Activated T-helper 2 cell treated with anti-CD3 and anti-CD28 coated beads, Interferon-gamma antibody, Interleukin-2, Interleukin-4, amounts not matched to agents 10 μg/mL and 5 μg/mL and 100 μg/mL, durations not matched to agents 14 hours and 24 hours and 36 hours (primary cell): ENCODE results near the gene PSMC3. TPM values are rescaled to one million over a fixed set of nuclear protein-coding genes. Genes with fewer than 3 reads are reported as not detected.

Experiments
- DNase-seq: peaks from one replicate; pipeline ENCODE4 v3.0.0; 2021; ENCODE audit warnings: low spot score
- H3K27ac Mint-ChIP-seq: one replicate; pipeline ENCODE4 v1.8.0; 2021; ENCODE audit warnings: mixed read lengths
- H3K27me3 Mint-ChIP-seq: one replicate; pipeline ENCODE4 v1.8.0; 2021; ENCODE audit warnings: low read depth, mixed read lengths
- H3K36me3 Mint-ChIP-seq: one replicate; pipeline ENCODE4 v1.8.0; 2021; ENCODE audit warnings: low read depth, mixed read lengths
- H3K4me1 Mint-ChIP-seq: one replicate; pipeline ENCODE4 v1.8.0; 2021; ENCODE audit warnings: low read depth, mixed read lengths
- H3K4me3 Mint-ChIP-seq: one replicate; pipeline ENCODE4 v1.8.0; 2021; ENCODE audit warnings: low read depth, mild to moderate bottlenecking, moderate library complexity, mixed read lengths
- H3K9me3 Mint-ChIP-seq: one replicate; pipeline ENCODE4 v1.8.0; 2021; ENCODE audit warnings: mixed read lengths
- intact Hi-C: fragments of 100-400 bp; cut with micrococcal nuclease; formaldehyde crosslinking; loops from one replicate; pipeline ENCODE4 v1.15.1; 2023
- total RNA-seq: library from RNA; stranded (reverse); gene quantifications from 2 replicates; pipeline ENCODE4 v1.2.3, GENCODE V29; 2022

The PSMC3 gene
- total RNA-seq, 1 donor from 2014 or later = 219 TPM

DNA sequence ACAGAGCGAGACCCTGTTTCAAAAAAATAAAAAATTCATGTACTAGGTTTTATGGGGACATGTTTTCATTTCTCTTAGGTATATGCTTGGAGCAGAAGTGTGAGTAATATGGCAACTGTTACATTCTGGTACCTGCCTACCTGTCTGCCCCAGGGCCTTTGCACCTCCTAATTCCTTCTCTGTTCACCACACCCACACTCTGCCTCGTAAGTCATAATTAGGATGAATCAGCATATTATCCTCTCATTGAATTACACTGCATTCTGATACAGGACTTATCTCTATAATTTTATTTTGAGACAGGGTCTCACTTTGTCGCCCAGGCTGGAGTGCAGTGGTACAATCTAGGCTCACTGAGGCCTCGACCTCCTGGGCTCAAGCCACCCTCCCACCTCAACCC is 25.8 kb upstream of the PSMC3 start:
- H3K4me1 Mint-ChIP-seq = peaks cover 4% of the 10 kb centered on the region
- intact Hi-C loops = no loop called here
- no peak overlapping the region for H3K4me3 Mint-ChIP-seq
- H3K36me3 Mint-ChIP-seq = no peaks in the 10 kb centered on the region
- H3K27ac Mint-ChIP-seq = no peak overlapping the region
- H3K9me3 Mint-ChIP-seq = no peaks in the 10 kb centered on the region
- no peaks in the 10 kb centered on the region for H3K27me3 Mint-ChIP-seq
- no peak for DNase-seq

DNA sequence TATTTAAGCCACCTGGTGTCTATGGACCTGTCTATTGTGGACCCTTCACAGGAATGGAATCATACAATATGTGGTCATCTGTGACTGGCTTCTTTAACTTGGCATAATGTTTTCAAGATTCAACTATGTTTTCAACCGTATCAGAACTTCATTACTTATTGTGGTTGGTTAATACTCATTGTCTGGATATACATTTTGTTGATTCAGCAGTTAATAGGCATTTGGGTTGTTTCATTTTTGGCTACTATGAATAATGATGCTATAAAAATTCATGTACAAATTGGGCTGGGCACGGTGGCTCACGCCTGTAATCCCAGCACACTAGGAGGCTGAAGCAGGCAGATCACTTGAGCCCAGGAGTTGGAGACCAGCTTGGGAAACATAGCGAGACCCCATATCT is 25.2 kb upstream of the PSMC3 start:
- Mint-ChIP-seq H3K4me1 (peaks cover 4% of the 10 kb centered on the region), H3K9me3 (no peaks in the 10 kb centered on the region), H3K27me3 (no peaks in the 10 kb centered on the region), H3K27ac (no peak overlapping the region), H3K36me3 (no peaks in the 10 kb centered on the region), H3K4me3 (no peak overlapping the region)
- intact Hi-C loops = no loop called here
- DNase-seq = no peak

DNA sequence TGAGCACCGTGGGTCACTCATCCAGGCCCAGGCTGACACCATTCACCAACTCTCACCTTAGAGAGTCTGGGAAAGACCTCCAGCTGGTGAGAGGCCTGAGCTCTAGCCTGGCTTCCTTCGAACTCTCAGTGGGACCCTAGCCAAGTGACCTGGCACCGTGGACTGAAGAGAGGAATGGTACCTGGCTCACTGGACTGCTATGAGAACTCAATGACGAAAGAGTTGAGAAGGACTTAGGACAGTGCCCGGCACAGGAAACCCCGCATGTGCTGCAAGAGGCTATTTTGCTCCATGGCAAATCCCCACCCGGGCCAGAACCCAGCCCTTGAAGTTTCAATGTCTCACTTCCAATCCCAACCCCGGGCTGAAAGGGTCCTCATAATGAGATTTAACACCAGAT is 23.3 kb upstream of the PSMC3 start:
- intact Hi-C loops = no loop called here
- Mint-ChIP-seq H3K36me3 (no peaks in the 10 kb centered on the region), H3K4me3 (no peak overlapping the region)

DNA sequence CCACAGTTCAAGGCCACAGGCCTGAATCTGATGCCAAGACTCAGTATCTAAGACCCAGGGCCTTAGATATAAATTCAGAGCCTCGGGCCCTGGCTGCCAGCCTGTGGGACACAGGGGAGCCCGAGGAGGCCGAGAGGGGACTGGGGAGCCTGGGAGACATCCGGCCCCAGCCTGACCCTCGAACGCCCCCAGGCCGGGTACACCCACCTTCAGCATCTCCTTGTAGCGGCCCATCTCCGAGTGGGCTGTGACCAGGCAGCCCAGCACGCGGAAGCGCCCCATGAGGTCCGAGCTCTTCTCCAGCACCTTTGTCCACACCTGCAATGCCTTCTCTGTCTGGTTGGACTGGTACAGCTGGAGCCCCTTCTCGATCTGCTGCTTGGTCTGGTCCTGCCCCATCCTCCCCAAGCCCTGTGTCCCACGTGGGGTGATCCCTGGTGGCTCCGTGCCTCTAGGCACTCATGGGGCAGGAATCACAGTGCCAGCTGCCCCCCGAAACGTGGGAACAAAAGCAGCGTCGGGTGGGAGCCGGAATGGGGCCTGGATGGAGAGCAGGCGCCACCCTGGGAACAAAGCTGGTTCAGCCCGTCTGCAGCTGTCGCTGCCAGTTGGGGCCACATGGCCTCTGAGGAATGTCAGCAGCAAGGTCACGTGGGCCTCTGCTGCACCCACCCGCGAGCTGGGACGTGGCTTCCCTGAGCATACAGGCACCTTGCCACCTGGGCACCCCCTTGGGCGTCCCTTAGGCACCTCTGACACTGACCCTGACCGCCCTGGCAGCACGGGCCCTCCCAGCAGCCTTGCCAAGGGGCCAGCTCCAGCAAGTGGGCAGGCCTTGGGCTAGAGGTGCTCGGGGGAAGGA is 22.6 kb upstream of the PSMC3 start, which contains the start of gene RAPSN:
Gene RAPSN, minus strand, starts transcription at position 571 of the 862 bp plus-strand sequence. Its CDS starts 172 bp downstream, at position 399.
- Mint-ChIP-seq H3K9me3 (no peaks in the 10 kb centered on the region), H3K27me3 (no peaks in the 10 kb centered on the region), H3K4me1 (no peaks in the 10 kb centered on the region), H3K4me3 (no peak within 1 kb of the TSS), H3K36me3 (no peaks in the 10 kb centered on the region), H3K27ac (no peak within 1 kb of the TSS)
- DNase-seq = no peak
- intact Hi-C loops = no loop called here

More for the DNA sequence above, 23.3 kb upstream of the PSMC3 start:
- H3K4me1 Mint-ChIP-seq = peaks cover 4% of the 10 kb centered on the region
- H3K9me3 Mint-ChIP-seq = no peaks in the 10 kb centered on the region
- H3K27ac Mint-ChIP-seq = no peak overlapping the region
- DNase-seq = no peak
- no peaks in the 10 kb centered on the region for H3K27me3 Mint-ChIP-seq

DNA sequence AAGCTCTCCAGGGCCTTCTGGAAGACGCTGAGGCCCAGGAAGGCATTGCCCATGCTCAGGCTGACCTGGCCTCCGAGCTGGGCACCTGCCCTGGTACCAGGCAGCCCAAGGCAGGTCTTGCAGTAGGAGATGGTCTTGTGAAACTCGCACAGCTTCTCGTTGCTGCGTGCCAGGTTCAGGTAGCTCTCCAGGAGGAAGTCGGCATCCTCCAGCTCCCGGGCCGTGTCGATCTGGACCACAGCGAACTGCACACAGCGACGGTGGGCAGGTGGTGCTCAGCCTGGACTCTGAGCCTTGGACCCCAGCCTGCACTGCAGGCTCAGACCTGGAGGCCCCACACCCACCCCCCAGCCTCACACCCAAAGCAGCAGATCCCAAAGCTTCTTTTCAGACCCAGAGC is 21.7 kb upstream of the PSMC3 start:
- no peaks in the 10 kb centered on the region for H3K9me3 Mint-ChIP-seq
- DNase-seq = no peak

DNA sequence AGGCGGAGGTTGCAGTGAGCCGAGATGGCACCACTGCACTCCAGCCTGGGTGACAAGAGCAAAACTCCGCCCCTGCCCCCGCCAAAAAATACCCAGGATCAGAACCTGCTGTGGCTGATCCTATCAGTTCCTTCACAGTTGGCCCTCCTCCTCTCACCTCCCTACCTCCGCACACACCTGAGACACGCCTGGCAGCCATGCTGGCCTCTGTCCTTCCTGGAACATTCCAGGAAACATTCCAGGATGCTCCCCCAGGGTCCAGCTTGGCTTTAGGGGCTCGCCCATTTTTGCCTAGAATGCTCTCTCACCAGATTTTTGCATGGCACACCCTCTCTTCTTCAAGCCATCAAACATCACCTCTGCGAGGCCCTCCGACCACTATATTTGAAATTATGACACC is 20.6 kb upstream of the PSMC3 start:
- intact Hi-C loops = no loop called here
- DNase-seq = no peak
- Mint-ChIP-seq H3K4me1 (no peaks in the 10 kb centered on the region), H3K27me3 (no peaks in the 10 kb centered on the region), H3K27ac (no peak overlapping the region), H3K4me3 (no peak overlapping the region), H3K36me3 (no peaks in the 10 kb centered on the region), H3K9me3 (no peaks in the 10 kb centered on the region)

More for the DNA sequence above, 21.7 kb upstream of the PSMC3 start:
- no peaks in the 10 kb centered on the region for H3K4me1 Mint-ChIP-seq
- H3K36me3 Mint-ChIP-seq = no peaks in the 10 kb centered on the region
- intact Hi-C loops = no loop called here
- H3K27ac Mint-ChIP-seq = no peak overlapping the region
- no peaks in the 10 kb centered on the region for H3K27me3 Mint-ChIP-seq
- no peak overlapping the region for H3K4me3 Mint-ChIP-seq

DNA sequence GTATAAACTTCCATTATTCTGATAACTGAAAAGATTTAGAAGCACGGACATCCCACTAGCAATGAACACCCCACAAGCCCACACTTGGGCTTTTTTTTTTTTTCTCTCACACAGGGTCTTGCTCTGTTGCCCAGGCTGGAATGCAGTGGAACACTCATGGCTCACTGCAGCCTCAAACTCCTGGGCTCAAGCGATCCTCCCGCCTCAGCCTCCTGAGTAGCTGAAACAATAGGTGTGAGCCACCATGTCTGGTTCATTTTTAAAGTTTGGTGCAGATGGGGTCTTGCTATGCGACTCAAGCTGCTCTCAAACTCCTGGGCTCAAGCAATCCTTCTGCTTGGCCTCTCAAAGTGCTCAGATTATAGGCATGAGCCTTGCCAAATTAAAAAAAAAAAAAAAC is 19.6 kb upstream of the PSMC3 start:
- DNase-seq = no peak
- Mint-ChIP-seq H3K9me3 (no peaks in the 10 kb centered on the region), H3K4me1 (no peaks in the 10 kb centered on the region), H3K27me3 (no peaks in the 10 kb centered on the region), H3K4me3 (no peak overlapping the region), H3K36me3 (no peaks in the 10 kb centered on the region), H3K27ac (no peak overlapping the region)
- intact Hi-C loops = no loop called here

DNA sequence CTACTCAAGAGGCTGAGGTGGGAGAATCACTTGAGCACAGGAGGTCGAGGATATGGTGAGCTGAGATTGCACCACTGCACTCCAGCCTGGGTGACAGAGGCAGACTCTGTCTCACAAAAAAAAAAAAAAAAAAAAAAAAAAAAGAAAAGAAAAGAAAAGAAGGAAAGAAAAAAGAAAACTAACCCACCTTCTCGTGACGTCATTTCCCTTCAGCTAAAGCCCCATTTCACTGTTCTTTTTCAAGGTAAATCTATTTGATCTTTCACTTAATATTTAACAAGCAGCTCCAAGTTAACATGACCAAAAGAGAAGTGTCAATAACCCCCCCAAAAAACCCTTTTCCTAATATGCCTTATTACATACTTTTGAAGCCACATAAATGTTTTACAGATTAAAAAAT is 17.6 kb upstream of the PSMC3 start:
- Mint-ChIP-seq H3K4me3 (no peak overlapping the region), H3K4me1 (no peaks in the 10 kb centered on the region), H3K36me3 (no peaks in the 10 kb centered on the region), H3K27me3 (no peaks in the 10 kb centered on the region), H3K9me3 (no peaks in the 10 kb centered on the region), H3K27ac (no peak overlapping the region)
- DNase-seq = no peak
- intact Hi-C loops = no loop called here

DNA sequence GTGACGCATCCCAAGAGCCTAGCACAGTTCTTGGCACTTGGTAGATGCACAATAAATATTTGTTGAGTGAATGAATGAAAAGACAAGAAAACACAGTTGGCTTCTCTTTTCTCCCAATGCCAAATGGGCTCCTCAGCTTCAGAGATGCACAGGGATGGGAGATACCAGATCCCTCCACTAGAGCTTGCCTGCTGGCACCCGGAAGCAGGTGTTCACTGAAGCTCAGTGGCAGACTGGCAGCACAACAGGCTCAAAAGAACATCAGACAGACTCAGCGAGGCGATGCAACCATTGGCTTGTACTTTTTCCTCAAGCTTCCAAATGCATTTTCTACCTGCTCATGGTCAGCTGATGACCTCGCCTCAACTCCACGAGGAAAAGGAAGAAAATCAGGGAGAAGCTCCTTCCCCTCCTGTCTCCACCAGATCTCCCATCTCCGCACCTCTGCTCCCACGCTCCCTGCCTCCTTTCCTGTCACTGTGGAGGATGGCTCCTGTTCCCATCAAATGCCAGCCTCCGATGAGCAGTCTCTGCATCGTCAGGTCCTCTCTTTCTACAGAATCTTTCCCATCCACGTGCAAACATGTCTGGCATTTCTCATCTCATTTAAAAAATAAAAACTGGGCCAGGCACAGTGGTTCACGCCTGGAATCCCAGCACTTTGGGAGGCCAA is 16.9 kb upstream of the PSMC3 start:
- Mint-ChIP-seq H3K36me3 (no peaks in the 10 kb centered on the region), H3K27me3 (no peaks in the 10 kb centered on the region), H3K4me1 (no peaks in the 10 kb centered on the region), H3K9me3 (no peaks in the 10 kb centered on the region), H3K4me3 (no peak overlapping the region), H3K27ac (no peak overlapping the region)
- intact Hi-C loops = no loop called here
- no peak for DNase-seq

DNA sequence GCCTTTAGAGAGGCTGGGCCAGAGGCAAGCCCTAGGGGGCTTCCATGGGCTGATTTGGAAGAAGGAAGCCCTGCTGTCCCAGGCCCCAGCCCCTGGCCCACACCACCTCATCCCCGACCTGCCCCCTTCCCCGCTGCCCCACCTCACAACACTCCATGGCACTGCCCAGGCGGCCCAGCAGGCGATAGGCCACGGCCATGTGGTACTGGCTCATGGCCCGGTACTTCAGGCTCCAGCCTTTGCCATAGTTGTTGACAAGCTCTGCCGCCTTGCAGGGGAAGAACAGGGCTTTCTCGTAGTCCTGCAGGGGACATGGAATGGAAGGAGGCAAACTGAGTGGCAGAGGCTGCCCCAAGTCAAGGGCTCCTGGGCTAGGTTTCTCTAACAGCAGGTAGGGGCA is 16.3 kb upstream of the PSMC3 start:
- no peak overlapping the region for H3K4me3 Mint-ChIP-seq

DNA sequence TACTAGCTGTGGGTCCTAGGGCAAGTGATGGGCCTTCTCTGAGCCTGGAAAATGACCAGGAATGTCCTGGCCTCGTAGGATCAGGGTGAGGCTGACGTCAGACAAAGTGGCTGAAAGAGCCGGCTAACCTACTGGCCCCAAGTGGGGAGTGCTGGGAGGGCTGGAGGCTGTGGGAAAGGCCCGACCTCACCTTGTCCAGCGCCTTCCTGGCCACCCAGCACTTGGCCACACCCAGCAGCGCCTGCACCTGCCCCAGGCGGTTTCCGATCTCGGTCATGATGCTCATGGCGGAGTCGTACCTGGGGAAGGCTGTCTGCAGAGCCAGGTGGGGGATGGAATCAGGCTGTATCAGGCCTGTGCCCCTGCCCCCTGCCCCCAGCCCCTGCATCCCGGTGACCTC is 15.2 kb upstream of the PSMC3 start:
- intact Hi-C loops = no loop called here
- H3K9me3 Mint-ChIP-seq = no peaks in the 10 kb centered on the region
- H3K4me3 Mint-ChIP-seq = no peak overlapping the region
- no peaks in the 10 kb centered on the region for H3K4me1 Mint-ChIP-seq
- no peak overlapping the region for H3K27ac Mint-ChIP-seq
- no peaks in the 10 kb centered on the region for H3K27me3 Mint-ChIP-seq
- no peak for DNase-seq
- no peaks in the 10 kb centered on the region for H3K36me3 Mint-ChIP-seq

More for the DNA sequence above, 16.3 kb upstream of the PSMC3 start:
- no peaks in the 10 kb centered on the region for H3K9me3 Mint-ChIP-seq
- H3K36me3 Mint-ChIP-seq = no peaks in the 10 kb centered on the region
- no peaks in the 10 kb centered on the region for H3K27me3 Mint-ChIP-seq
- intact Hi-C loops = no loop called here
- H3K4me1 Mint-ChIP-seq = no peaks in the 10 kb centered on the region
- H3K27ac Mint-ChIP-seq = no peak overlapping the region
- no peak for DNase-seq

DNA sequence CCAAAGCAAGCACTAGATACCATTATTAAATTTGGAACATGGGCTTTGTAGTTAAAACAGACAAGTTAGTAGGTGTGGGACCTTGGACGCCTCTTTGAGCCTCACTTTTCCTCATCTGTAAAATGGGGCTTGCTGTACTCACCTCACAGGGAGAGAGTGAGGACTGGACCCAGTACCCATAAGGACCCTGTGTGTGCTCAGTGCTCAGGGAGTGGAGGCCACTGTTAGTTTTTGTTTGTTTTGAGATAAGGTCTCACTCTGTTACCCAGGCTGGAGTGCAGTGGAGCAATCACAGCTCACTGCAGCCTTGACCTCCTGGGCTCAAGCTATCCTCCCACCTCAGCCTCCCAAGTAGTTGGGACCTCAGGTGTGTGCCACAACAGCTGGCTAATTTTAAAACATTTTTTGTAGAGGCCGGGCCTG is 13.8 kb upstream of the PSMC3 start:
- H3K36me3 Mint-ChIP-seq = no peaks in the 10 kb centered on the region

DNA sequence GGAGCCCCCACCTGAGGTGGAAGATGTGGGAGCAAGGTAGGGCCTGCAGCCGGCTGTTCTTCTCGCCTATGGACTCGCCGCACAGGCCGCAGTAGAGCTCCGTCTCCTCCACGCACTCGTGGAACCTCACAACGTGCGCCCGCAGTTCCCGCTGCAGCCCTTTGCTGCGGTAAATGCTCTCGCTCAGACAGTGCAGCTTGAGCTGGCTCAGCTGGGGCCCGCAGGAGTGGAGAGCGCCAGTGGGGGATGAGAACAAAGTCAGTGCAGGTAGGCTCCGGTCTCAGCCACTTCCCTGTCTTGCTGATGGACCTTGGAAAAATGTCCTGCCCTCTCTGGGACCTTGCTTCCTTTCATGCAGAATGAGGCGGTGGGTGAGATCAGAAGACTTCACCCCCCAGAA is 12.5 kb upstream of the PSMC3 start:
- H3K27me3 Mint-ChIP-seq = no peaks in the 10 kb centered on the region

More for the DNA sequence above, 13.8 kb upstream of the PSMC3 start:
- H3K4me3 Mint-ChIP-seq = no peak overlapping the region
- intact Hi-C loops = no loop called here
- no peaks in the 10 kb centered on the region for H3K9me3 Mint-ChIP-seq
- H3K27me3 Mint-ChIP-seq = no peaks in the 10 kb centered on the region
- H3K4me1 Mint-ChIP-seq = no peaks in the 10 kb centered on the region
- DNase-seq = no peak
- no peak overlapping the region for H3K27ac Mint-ChIP-seq

More for the DNA sequence above, 12.5 kb upstream of the PSMC3 start:
- Mint-ChIP-seq H3K4me1 (no peaks in the 10 kb centered on the region), H3K36me3 (no peaks in the 10 kb centered on the region), H3K4me3 (no peak overlapping the region), H3K27ac (no peak overlapping the region), H3K9me3 (no peaks in the 10 kb centered on the region)
- intact Hi-C loops = no loop called here
- no peak for DNase-seq
